Sigmoid colon (tissue), 7 donors: ENCODE measurements around the gene INSIG1. TPM values are rescaled to one million over a fixed set of nuclear protein-coding genes. Genes with fewer than 3 reads are reported as not detected.

Experiments
- DNase-seq: peaks from one replicate; pipeline ENCODE4 v3.0.0-alpha.2; 2019
- H3K27ac ChIP-seq, 4 donors: fragments of 200-600 bp; sonication (generic); one replicate each; pipeline ENCODE4 v1.5.1; 2016 to 2019; ENCODE audit warnings: mild to moderate bottlenecking in 1 of 4
- H3K27me3 ChIP-seq, 3 donors: fragments of 200-600 bp; sonication (generic); one replicate each; pipeline ENCODE4 v1.5.1; 2019; ENCODE audit warnings: mild to moderate bottlenecking in 1 of 3
- H3K36me3 ChIP-seq, 4 donors: fragments of 200-600 bp; sonication (generic); one replicate each; pipeline ENCODE4 v1.5.1; 2016 to 2019
- H3K4me1 ChIP-seq, 4 donors: fragments of 200-600 bp; sonication (generic); one replicate each; pipeline ENCODE4 v1.5.1; 2017 to 2019
- H3K4me3 ChIP-seq, 4 donors: fragments of 200-600 bp; sonication (generic); one replicate each; pipeline ENCODE4 v1.5.1; 2017 to 2019; ENCODE audit warnings: mild to moderate bottlenecking in 2 of 4, moderate library complexity in 1 of 4
- H3K9me3 ChIP-seq, 4 donors: fragments of 200-600 bp in 3 of 4; sonication (generic) in 3 of 4; one replicate each; pipeline versions ENCODE4 v1.5.1 to v1.6.1; 2013 to 2019
- CTCF ChIP-seq, 4 experiments: fragments of 450-650 bp in 3 of 4; fragments of 200-600 bp in 1 of 4; IDR thresholded peaks; one replicate each; pipeline ENCODE4 v1.5.1; 2016 to 2019; ENCODE audit warnings: antibody characterized with exemption in 4 of 4, mild to moderate bottlenecking in 3 of 4, moderate library complexity in 2 of 4
- EP300 ChIP-seq, 4 donors: sonication (generic); formaldehyde crosslinking; IDR thresholded peaks; one replicate each; pipeline ENCODE4 v1.6.1; 2017; ENCODE audit warnings: antibody characterized with exemption in 4 of 4
- POLR2A ChIP-seq, 2 donors: fragments of 450-650 bp; IDR thresholded peaks; one replicate each; pipeline ENCODE4 v1.6.1; 2016; ENCODE audit warnings: antibody characterized with exemption in 2 of 2, mild to moderate bottlenecking in 2 of 2, moderate library complexity in 2 of 2
- POLR2AphosphoS5 ChIP-seq, 4 donors: sonication (generic); formaldehyde crosslinking; IDR thresholded peaks; one replicate each; pipeline ENCODE4 v1.6.1; 2017; ENCODE audit warnings: antibody characterized with exemption in 4 of 4
- WGBS, 2 donors: extraction: QIAGEN DNeasy Blood & Tissue Kit; methylation state at CpG; one replicate each; pipeline ENCODE4 v1.1.7; 2013; 5-methylcytosine and 5-hydroxymethylcytosine counted together
- intact Hi-C: fragments of 100-400 bp; cut with DNase I; formaldehyde crosslinking; loops from one replicate; pipeline ENCODE4 v1.15.1; 2023
- polyA plus RNA-seq, 3 donors: library from polyadenylated mRNA; stranded (reverse); fragments of 200-250 nt; gene quantifications; one replicate each; pipeline ENCODE4 v1.2.3, GENCODE V29; 2013
- total RNA-seq, 4 donors: library from RNA; depleted of rRNA; stranded (reverse); fragments of >200 nt; gene quantifications; one replicate each; pipeline ENCODE4 v1.1.0, GENCODE V29; 2016
- donor health status: healthy with polysubstance abuse.
- donor health status: Bipolar disorder and iron deficiency.
- donor health status: healthy.

INSIG1 gene
- total and polyA plus RNA-seq, 7 donors: 22.2 to 102 (median 39.1) TPM

GRCh38 chr7:155315977-155316376, 18.3 kb downstream of the INSIG1 start:
- no peaks in the 10 kb centered on the region for H3K9me3 ChIP-seq
- WGBS, 2 donors: 76 to 84% methylated on average over 8 of the region's 8 CpGs
- H3K4me1 ChIP-seq: no peaks in the 10 kb centered on the region
- H3K27me3 ChIP-seq: peaks cover 0 to 6% (median 0%) of the 10 kb centered on the region in 3 donors
- DNase-seq: no peak
- no peak overlapping the region for H3K4me3 ChIP-seq
- H3K36me3 ChIP-seq: peaks cover 0 to 5% (median 0%) of the 10 kb centered on the region in 4 donors
- intact Hi-C loops: no loop called here
- no peak for TF ChIP-seq POLR2AphosphoS5 (IDR thresholded peaks at IDR 0.05)
- H3K27ac ChIP-seq: no peak overlapping the region

DNA sequence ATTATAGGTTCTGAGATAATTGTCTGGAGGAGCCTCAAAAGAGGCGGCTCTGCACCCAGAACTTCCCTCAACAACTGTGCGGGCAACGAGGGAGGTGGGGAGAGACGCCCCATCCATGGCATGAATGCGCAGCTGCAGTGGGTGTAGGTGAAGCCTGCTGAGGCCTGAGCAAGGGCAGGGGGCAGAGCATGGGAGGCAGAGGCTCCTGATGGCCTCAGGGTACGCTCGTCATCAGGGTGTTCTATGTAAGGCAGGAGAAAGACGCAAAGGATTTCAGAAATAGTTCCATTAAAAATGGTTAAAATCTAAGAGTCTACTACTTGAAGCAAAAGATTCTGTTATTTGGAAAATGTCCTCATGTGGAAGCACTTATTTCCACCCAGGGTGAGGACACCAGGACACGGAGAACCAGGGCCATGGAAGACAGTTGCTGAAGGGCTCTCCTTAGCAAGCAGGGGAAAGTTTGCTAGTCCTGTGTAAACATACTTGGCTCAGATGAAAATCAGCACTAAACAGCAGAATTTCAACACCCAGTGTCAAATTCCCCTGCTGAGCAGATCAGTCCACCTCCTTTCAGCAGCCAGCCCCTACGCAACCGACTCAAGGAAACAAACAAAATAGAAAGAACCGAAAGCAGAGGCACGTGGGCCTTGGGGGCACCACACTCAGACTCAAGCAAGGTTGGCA, 18.9 kb downstream of the INSIG1 start:
- Histone ChIP-seq H3K36me3 (no peaks in the 10 kb centered on the region), H3K27me3 (peaks cover 0 to 8% (median 0%) of the 10 kb centered on the region in 3 donors), H3K4me1 (no peaks in the 10 kb centered on the region), H3K9me3 (no peaks in the 10 kb centered on the region), H3K4me3 (no peak overlapping the region), H3K27ac (no peak overlapping the region)
- TF ChIP-seq POLR2AphosphoS5 (IDR thresholded peaks at IDR 0.05) (no peak), CTCF (IDR thresholded peaks at IDR 0.05) (no peak), POLR2A (IDR thresholded peaks at IDR 0.05) (no peak), EP300 (IDR thresholded peaks at IDR 0.05) (no peak)
- 77 to 83% methylated on average over 13 of the region's 13 CpGs for WGBS, 2 donors
- no peak for DNase-seq
- intact Hi-C loops: no loop called here

DNA sequence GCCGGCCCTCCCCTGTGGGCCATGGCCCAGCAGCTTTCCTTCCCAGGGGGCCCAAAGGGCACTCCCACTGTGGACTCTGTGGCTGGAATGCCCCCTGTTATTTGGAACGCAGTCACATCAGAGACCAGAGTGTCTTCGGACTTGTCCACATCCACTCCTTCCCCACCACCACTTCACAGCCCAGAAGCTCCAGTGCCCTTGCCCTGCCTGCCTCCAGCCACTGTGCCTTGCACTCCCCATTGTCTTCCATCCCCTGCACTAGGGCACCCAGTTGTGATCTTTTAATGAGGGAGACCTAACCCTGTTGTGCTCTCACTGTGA, 19.4 kb downstream of the INSIG1 start:
- Histone ChIP-seq H3K4me3 (no peak overlapping the region), H3K27ac (no peak overlapping the region), H3K9me3 (no peaks in the 10 kb centered on the region), H3K36me3 (no peaks in the 10 kb centered on the region), H3K27me3 (peaks cover 0 to 8% (median 0%) of the 10 kb centered on the region in 3 donors), H3K4me1 (no peaks in the 10 kb centered on the region)
- no peak for TF ChIP-seq EP300 (IDR thresholded peaks at IDR 0.05)
- no peak for TF ChIP-seq POLR2AphosphoS5 (IDR thresholded peaks at IDR 0.05)
- TF ChIP-seq POLR2A (IDR thresholded peaks at IDR 0.05): no peak
- TF ChIP-seq CTCF (IDR thresholded peaks at IDR 0.05): no peak
- intact Hi-C loops: no loop called here
- WGBS, 2 donors: 91 to 94% methylated on average over 3 of the region's 3 CpGs
- no peak for DNase-seq

GRCh38 chr7:155318245-155318644, 20.6 kb downstream of the INSIG1 start:
- Histone ChIP-seq H3K27me3 (peaks cover 0 to 10% (median 0%) of the 10 kb centered on the region in 3 donors), H3K4me1 (no peaks in the 10 kb centered on the region), H3K9me3 (no peaks in the 10 kb centered on the region), H3K36me3 (no peaks in the 10 kb centered on the region), H3K4me3 (no peak overlapping the region), H3K27ac (no peak overlapping the region)
- TF ChIP-seq POLR2AphosphoS5 (IDR thresholded peaks at IDR 0.05): no peak
- TF ChIP-seq CTCF (IDR thresholded peaks at IDR 0.05): no peak
- no peak for TF ChIP-seq POLR2A (IDR thresholded peaks at IDR 0.05)
- TF ChIP-seq EP300 (IDR thresholded peaks at IDR 0.05): no peak
- no peak for DNase-seq
- intact Hi-C loops: no loop called here
- 96% methylated on average over 3 of the region's 3 CpGs for WGBS, 2 donors

- Histone ChIP-seq H3K36me3 (no peaks in the 10 kb centered on the region), H3K4me1 (no peaks in the 10 kb centered on the region), H3K9me3 (no peaks in the 10 kb centered on the region), H3K4me3 (no peak overlapping the region), H3K27me3 (peaks cover 0 to 28% (median 0%) of the 10 kb centered on the region in 3 donors), H3K27ac (no peak overlapping the region)
- WGBS, 2 donors: 70 to 72% methylated on average over 10 of the region's 10 CpGs
- intact Hi-C loops: no loop called here
- TF ChIP-seq POLR2AphosphoS5 (IDR thresholded peaks at IDR 0.05): no peak
- TF ChIP-seq POLR2A (IDR thresholded peaks at IDR 0.05): no peak
- no peak for DNase-seq
These were observed 24.9 kb downstream of the INSIG1 start for GRCh38 chr7:155322530-155322929.
